Measurements from ENCODE around the gene POLR2L.

POLR2L gene

DNA sequence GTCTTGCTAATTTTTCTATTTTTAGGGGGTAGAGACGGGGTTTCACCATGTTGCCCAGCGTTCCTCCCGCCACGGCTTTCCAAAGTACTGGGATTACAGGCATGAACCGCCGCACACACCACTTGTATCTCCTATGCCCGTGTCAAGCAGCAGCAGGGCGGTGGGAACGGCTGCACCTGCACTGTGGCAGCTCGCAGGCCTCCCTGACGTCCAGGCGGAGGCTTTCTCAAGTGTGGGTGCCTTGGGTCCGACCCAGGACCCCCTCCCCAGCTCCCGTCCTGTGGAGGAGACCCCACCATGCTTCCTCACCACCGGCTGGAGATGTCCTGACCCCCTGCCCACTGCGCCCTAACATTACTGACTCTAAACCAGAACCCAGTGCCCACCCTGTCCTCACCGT, 26.1 kb upstream of the POLR2L start:
- no peak for DNase-seq

GRCh38 chr11:867856-868358, 25.6 kb upstream of the POLR2L start:
- DNase-seq: no peak

DNA sequence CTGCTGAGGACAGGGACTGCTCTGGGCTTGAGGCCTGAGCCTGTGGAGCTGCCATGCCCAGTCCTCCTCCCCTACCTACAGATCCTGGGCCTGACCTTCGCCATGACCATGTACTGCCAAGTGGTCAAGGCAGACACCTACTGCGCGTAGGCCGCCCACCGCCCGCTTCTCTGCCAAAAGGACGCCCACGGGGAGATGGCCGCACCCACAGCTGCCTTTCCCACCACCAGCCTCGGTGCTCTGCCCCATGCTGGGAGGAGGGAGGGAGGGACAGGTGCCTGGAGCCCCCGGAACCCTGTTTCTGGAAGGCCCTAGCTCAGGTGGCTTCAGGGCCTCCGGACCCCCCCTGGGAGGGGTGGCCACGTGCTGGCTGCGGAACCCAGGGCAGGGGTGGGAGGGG, 24.2 kb upstream of the POLR2L start:
- no peak for DNase-seq

DNA sequence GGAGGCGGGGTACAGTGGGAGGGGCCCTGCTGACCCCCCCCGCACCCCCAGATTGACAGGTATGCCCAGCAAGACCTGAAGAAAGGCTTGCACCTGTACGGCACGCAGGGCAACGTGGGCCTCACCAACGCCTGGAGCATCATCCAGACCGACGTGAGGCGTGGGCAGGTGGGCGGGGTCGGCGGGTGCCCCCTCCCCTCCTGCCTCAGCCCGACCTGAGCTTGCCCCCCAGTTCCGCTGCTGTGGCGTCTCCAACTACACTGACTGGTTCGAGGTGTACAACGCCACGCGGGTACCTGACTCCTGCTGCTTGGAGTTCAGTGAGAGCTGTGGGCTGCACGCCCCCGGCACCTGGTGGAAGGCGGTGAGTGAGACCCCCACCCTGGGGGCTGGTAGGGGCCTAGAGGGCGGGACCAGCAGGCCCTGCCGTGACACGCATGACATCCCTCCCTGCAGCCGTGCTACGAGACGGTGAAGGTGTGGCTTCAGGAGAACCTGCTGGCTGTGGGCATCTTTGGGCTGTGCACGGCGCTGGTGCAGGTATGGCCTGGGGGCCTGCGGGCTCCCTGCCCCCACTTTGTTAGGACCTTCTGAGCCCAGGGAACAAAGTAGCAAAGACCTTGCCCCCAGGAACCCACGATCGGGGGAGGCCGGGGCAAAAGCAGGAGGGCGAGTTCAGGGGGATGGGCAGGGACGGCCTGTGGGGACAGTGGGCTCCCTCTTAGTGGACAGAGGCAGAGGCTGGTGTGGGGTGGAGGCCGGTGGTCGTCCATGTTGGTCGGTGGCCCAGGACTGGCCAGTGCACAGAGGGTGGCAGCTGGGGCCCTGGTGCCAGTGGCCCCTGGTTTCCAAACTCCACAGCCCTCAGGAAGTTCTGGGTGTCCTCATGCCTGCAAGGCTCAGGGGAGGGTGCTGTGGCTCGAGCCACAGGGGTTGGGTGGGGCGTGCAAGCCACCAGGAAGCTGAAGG, 23.4 kb upstream of the POLR2L start:
- DNase-seq: no peak

DNA sequence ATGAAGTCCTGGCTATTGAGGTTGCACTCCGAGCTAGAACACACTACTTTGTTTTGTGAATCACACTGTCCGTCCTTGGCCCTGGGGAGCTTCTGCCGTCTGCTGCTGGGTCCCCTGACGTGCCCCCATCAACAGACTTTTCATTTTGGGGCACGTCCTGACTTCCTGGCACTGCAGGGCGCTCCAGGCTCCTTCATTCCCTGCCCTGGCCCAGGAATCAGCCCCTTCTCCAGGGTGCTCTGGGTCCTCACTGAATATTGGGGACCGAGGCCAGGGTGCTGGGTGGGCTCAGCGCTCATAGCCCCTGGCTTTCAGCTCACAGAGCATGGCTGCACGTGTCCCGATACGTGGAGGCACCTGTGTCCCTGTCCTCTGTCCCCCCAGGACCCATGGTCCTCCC, 22.6 kb upstream of the POLR2L start:
- DNase-seq: no peak

DNA sequence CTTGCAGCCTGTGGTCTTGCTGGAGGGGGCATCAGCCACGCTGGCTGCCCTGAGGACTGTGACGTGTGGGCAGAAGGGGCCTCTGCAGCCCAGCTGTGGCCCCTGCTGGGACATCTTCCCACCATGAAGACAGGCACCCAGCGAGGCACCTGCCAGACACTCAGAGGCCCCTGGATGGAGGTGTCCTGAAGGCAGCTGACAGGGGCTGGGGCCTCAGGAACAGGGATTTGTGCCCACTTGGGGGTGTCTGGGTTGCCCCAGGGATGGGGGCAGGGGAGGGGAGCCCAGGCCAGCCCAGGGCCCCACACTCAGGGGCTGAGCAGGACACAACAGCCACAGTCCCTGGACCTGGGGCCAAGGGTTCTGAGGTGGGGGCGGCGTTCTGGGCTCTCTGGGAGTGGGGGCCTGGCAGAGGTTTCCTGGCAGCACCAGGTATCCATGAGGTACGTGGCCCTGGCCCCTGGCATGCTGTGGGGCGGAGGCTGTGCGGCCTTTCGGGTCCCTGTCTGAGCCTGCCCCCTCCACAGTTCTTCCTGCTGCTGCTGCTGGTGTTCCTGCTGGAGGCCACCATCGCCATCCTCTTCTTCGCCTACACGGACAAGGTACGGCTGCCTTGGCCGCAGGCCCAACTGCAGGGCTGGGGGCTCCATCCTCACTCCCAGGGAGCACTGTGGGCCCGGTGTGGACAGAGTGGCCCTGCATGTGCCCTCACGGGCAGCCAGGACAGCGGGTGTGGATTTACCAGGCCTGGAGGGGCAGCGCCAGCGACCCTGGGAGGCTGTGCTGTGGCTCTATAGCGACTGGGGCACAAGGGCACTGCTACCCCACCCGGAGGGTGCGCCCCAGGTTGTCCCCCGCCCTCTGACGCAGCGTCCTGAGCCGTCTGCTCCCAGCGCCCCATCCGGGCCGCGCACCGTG, 21.8 kb upstream of the POLR2L start:
- DNase-seq: no peak

- DNase-seq: no peak
Observed at GRCh38 chr11:863023-863909, 20.9 kb upstream of the POLR2L start.

DNA sequence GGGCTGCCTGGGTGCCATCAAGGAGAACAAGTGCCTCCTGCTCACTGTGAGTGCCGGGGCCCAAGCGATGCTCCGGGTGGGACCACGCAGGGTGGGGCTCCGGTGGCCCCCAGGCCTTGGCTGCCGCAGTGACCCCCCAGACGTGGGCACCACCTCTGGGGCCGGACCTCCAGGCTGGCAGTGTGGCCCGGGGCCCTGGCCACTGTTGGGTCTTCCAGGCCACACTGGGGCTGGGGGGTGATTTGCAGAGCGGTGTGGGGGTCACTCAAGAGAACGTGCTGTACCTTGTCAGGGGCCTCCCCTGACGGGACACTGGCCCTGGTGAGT, 20.3 kb upstream of the POLR2L start:
- DNase-seq: no peak

DNA sequence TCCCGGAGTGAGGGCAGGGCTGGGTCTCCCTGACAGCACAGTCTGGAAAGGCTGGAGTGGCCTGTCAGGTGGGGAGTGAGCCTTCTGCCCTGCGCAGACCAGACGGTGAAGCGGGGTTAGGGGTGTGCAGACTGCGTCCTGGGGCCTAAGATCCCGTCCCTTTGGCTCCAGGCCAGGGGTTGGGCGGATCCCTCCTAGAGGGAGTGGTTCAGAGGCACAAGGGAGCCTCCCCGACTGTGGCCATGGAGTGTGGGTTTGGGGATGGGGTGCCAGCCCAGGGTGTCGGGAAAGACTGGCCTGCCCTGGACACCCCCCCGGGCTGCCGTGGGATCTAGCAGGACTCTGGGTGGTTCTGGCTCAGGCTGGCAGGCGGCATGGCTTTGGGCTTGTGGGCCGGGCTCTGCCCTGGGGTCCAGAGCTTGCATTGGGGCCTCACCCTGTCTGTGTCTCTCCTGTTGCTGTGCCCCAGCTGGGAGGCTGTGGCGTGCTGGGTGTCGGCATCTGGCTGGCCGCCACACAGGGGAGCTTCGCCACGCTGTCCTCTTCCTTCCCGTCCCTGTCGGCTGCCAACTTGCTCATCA, 19.8 kb upstream of the POLR2L start:
- no peak for DNase-seq

- DNase-seq: no peak
Observed at GRCh38 chr11:861105-861479, 18.8 kb upstream of the POLR2L start.

DNA sequence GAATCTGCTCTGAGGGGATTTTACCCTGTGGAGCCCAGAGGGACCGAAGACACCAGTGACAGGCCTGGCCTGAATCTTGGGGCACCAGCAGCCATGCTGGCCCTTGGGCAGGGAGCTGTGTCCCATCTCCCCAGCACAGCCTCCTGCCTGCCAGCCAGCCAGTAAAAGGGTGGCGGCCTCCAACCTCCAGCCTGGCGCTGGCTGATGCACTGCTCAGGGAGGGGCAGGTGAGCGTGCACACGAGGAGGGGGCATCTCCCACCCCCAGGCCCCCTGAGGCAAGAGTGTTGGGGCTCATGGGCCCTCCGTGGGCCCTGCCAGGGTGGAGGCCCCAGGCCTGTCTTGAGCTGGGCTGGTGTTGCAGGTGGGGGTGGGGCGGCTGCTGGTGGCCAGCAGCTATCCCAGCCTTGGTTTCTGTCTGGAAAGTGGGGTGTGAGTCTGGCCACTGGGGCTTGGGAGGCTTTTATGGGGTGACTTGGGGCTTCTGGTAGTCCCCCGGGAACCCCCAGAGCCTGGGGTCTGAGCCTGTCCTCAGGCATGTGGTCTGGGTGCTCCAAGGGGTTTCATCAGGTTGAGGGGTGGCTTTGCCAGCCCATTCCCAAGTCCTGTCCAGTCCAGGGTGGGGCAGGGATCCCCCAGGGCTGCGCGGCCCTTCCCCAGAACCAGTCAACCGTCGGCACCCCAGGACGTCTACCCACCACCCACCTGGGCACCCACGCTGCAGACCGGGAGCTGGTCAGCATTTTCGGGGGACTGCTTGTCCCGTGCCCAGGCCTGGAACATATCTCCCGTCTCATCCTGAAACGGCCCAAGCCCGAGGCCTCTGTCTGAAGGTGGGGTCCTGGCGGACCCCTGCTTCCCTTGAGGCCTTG, 18.1 kb upstream of the POLR2L start:
- no peak for DNase-seq

DNA sequence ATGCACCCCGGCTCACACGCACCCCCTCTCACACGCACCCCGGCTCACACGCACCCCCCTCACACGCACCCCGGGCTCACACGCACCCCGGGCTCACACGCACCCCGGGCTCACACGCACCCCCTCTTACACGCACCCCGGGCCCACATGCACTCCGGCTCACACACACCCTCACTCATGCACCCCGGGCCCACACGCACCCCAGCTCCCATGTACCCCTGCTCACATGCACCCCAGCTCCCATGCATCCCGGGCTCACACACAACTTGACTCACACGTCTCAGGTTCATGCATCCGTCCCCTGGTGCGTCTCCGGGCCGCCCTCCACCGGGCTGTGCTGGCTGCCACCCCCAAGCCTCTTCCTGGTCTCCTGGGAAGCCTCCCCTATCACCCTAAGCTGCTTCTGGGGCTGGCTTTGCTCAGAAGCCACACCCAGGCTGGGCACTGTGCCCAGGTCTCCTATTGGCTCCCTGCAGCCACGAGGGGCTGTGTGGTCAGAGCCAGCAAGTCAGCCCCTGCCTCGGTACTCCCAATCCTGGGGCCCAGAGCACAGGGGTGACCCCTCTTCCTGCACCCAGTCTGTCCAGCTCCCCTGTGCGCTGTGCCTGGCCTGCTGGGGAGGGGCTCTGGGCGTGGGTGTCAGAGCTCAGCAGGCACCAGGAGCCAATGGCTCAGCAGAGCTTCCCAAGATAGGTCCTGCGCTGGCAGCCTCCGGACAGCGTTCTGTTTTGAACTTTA, 17.2 kb upstream of the POLR2L start:
- no peak for DNase-seq

- DNase-seq: no peak
Observed at GRCh38 chr11:858762-859339, 16.5 kb upstream of the POLR2L start.

- no peak for DNase-seq
Observed at GRCh38 chr11:858053-858761, 15.9 kb upstream of the POLR2L start.

DNA sequence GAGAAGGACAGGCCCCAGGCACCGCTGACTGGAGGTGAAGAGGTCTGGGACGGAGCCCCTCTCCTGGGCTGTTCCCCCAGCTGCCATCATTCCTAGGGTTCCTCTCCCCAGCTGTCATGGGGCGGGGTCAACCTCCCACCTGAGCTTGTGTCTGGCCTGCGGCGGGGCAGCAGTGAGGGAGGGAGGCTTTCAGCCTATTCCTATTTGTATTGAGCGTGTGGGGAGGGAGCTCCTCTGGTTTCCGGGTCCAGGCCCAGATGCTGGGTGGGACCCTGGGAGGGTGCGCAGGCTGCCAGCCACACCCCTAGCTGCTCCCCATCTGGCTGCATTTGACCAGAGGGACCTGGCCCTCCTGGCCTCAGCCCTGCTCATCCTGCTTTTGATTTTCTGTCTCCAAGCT, 14.1 kb upstream of the POLR2L start:
- no peak for DNase-seq

DNA sequence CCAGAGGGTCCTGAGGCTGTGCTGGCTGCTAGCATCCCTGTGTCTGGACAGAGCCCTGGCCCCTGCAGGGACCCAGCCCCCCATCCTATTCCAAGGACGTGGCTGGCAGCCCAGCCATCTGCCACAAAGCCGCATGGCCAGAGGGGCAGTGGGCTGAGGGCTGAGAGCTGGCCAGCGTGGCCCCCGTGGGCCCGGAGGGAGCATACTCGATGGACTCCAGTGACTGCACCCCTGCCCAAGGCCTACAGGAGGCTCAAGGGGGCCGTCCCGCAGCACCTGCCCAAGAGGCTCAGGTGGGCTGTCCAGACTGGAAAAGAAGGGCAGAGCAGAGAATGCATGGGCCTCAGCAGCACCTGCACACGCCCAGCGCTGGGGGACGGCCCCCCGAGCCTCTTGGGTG, 13.5 kb upstream of the POLR2L start:
- DNase-seq: no peak

- no peak for DNase-seq
Observed at GRCh38 chr11:855330-855674, 13.0 kb upstream of the POLR2L start.

DNA sequence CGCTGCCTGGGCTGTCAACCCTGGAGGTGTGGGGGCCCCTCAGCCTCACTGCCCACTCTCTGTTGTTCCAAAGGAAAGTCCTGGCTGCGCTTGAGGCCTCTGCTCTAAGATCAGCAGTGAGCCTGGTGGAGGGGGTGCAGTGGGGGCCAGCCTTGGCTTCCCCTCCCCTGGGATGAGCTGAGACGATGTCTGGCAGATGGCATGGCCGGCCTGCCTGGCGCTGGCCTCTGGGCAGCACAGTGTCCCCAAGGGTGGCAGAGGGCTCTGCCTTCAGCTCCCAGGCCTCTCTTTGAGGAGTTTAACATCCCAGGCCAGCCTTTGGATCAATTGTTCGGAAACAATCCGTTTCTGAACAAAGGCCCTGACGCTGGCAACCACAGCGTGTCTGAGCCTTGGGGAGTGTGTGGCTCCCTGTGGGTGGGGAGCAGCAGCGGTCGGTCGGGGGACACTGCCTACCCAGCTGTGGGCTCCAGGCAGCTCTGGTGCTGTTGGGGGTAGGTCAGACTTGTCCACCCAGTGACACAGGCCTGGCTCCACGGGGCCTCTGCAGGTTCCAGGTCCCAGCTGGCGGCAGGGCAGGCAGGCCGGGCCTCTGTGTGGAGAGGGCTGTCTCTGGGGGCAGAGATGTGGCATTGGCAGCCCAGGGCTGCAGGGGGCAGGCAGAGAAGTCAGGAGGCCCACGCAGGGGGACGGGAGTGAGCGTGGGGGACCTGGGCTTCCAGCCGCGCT, 12.4 kb upstream of the POLR2L start:
- no peak for DNase-seq

Data from activated CD4-positive, CD25-positive, alpha-beta regulatory T cell treated with anti-CD3 and anti-CD28 coated beads, Interleukin-2, amount 50 U/mL, for 72 hours (primary cell).